Progenitor cell of endocrine pancreas (in vitro differentiated cells): ENCODE data around the gene TSKU. TPM values are rescaled to one million over a fixed set of nuclear protein-coding genes. Genes with fewer than 3 reads are reported as not detected.

Experiments used
- DNase-seq: peaks from one replicate; pipeline ENCODE4 v3.0.0; 2021; ENCODE audit warnings: low spot score; ENCODE audit not compliant: unreplicated experiment
- H3K27ac Mint-ChIP-seq: 2 replicates; pipeline ENCODE4 v1.8.0; 2021; ENCODE audit warnings: mild to moderate bottlenecking, moderate library complexity, mixed read lengths
- H3K27me3 Mint-ChIP-seq: 2 replicates; pipeline ENCODE4 v1.8.0; 2021; ENCODE audit warnings: mixed read lengths
- H3K36me3 Mint-ChIP-seq: 2 replicates; pipeline ENCODE4 v1.8.0; 2022; ENCODE audit warnings: mixed read lengths; ENCODE audit not compliant: insufficient read depth
- H3K4me1 Mint-ChIP-seq: 2 replicates; pipeline ENCODE4 v1.8.0; 2021; ENCODE audit warnings: low read depth, mixed read lengths
- H3K4me3 Mint-ChIP-seq: 2 replicates; pipeline ENCODE4 v1.8.0; 2021; ENCODE audit warnings: low read depth, mild to moderate bottlenecking, moderate library complexity, mixed read lengths
- H3K9me3 Mint-ChIP-seq: 2 replicates; pipeline ENCODE4 v1.8.0; 2021; ENCODE audit warnings: low read depth, mixed read lengths
- CTCF ChIP-seq: fragments of 200-600 bp; sonication (generic); IDR thresholded peaks from one replicate; pipeline ENCODE4 v1.5.0; 2021; ENCODE audit warnings: antibody characterized with exemption, mild to moderate bottlenecking; ENCODE audit not compliant: unreplicated experiment
- total RNA-seq: library from RNA; stranded (reverse); gene quantifications from 2 replicates; pipeline ENCODE4 v1.2.1, GENCODE V29; 2021

The TSKU gene
- total RNA-seq, 1 donor from 2014 or later, result 29.8 TPM

- peaks cover 4% of the 10 kb centered on the region for H3K36me3 Mint-ChIP-seq
- H3K27me3 Mint-ChIP-seq, result no peaks in the 10 kb centered on the region
- peaks cover 42% of the 10 kb centered on the region for H3K4me1 Mint-ChIP-seq
- H3K9me3 Mint-ChIP-seq, result no peaks in the 10 kb centered on the region
- no peak for TF ChIP-seq CTCF
- H3K4me3 Mint-ChIP-seq, result peak overlapping the region; percentile 87
- peak; percentile 86 for DNase-seq
- H3K27ac Mint-ChIP-seq, result peak overlapping the region; percentile 96
These were observed 444 bp upstream of the TSKU start for GRCh38 chr11:76782531-76783293.

- no peak for TF ChIP-seq CTCF
- Mint-ChIP-seq H3K9me3 (no peaks in the 10 kb centered on the region), H3K4me3 (peak overlapping the region; percentile 78), H3K36me3 (no peaks in the 10 kb centered on the region), H3K27ac (peak overlapping the region; percentile 62), H3K27me3 (no peaks in the 10 kb centered on the region), H3K4me1 (peaks cover 56% of the 10 kb centered on the region)
- DNase-seq, result peak; percentile 79
These were observed 999 bp downstream of the TSKU start for GRCh38 chr11:76783896-76784813.

GRCh38 chr11:76785513-76785912 lies 2.4 kb downstream of the TSKU start:
- Mint-ChIP-seq H3K36me3 (peaks cover under 1% of the 10 kb centered on the region), H3K4me3 (peak overlapping the region; percentile 78), H3K9me3 (no peaks in the 10 kb centered on the region), H3K27me3 (no peaks in the 10 kb centered on the region), H3K4me1 (peaks cover 59% of the 10 kb centered on the region), H3K27ac (peak overlapping the region; percentile 74)
- DNase-seq, result no peak
- no peak for TF ChIP-seq CTCF

DNA sequence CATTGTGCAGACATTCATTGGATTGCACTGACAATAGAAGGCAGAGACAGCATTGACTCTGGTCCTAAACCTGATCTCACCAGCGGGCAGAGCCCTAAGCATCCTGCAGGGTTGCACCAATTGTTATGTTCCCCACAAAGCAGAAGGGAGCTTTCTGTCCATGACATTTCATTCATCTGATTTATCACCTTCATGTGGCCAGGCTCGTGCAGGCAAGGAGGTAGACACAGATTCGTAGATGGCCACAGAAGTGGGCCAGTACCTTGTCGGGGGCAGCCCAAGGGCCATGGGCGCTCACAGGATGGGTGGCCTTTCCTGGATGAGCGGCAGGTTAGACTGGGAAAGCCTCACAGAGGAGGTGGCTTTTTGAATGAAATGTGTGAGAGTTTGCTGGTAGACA lies 2.9 kb downstream of the TSKU start:
- TF ChIP-seq CTCF, result no peak
- Mint-ChIP-seq H3K27me3 (no peaks in the 10 kb centered on the region), H3K4me1 (peaks cover 55% of the 10 kb centered on the region), H3K27ac (no peak overlapping the region), H3K36me3 (peaks cover 5% of the 10 kb centered on the region), H3K4me3 (no peak overlapping the region), H3K9me3 (no peaks in the 10 kb centered on the region)
- no peak for DNase-seq

DNA sequence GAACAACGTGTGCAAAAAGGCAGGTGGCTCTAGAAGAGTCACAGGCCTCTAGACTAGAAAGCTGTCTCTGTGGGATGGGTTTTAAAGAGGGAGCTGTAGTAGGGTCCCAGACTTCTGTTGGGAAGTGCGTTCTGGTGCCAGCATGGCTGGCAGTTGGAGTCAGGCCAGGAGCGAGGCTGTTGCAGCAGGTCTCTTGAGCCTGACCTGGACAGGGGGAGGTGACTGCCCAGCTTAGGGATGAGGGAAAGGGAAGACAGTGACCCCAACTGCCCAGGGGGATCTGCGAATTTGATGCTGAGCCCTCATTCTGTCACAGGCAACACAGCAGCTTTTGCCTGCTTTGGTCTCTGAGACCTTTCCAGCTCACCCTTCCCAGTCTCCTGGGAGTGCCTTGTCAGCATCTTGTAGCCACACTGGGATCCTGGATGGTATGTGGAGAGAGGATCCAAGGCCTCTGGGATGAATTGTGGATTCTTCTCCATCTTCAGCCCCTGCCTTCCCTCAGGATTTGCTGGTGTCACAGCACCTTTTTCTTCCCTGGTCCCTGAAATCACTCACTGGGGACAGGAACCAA lies 3.4 kb downstream of the TSKU start:
- Mint-ChIP-seq H3K36me3 (peaks cover 6% of the 10 kb centered on the region), H3K4me1 (peaks cover 51% of the 10 kb centered on the region), H3K4me3 (no peak overlapping the region), H3K27ac (no peak overlapping the region), H3K9me3 (no peaks in the 10 kb centered on the region), H3K27me3 (no peaks in the 10 kb centered on the region)
- no peak for TF ChIP-seq CTCF
- no peak for DNase-seq
